Fibroblast of lung (primary cell): ENCODE measurements around the gene PIK3R3.

Experiments
- CTCF ChIP-seq, 2 donors: IDR thresholded peaks in 1 of 2; conservative IDR thresholded peaks in 1 of 2; 1 replicate in 1 of 2; 2 replicates in 1 of 2; pipeline ENCODE4 v1.5.1; 2011 to 2012; ENCODE audit warnings: low read length in 2 of 2, control low read depth in 1 of 2, inconsistent platforms in 1 of 2, low read depth in 1 of 2, mild to moderate bottlenecking in 1 of 2
- EZH2 ChIP-seq: IDR thresholded peaks from 2 replicates; pipeline ENCODE4 v1.5.1; 2012; ENCODE audit warnings: low read length, control low read depth, mild to moderate bottlenecking; ENCODE audit errors: missing control alignments

- TF ChIP-seq CTCF (conservative IDR thresholded peaks at IDR 0.05 in 1 of 2, IDR thresholded peaks at IDR 0.05 in 1 of 2; ENCODE audit: low read depth in 1 of 2, low read length in 2 of 2) (no peak), EZH2 (no peak)
Measured at GRCh38 chr1:46175243-46175642, 42.8 kb upstream of the PIK3R3 start.
